Astrocyte (in vitro differentiated cells and primary cell): ENCODE measurements around the gene TBX4. TPM values are rescaled to one million over a fixed set of nuclear protein-coding genes. Genes with fewer than 3 reads are reported as not detected.

Experiments
- DNase-seq: peaks from one replicate; pipeline ENCODE4 v3.0.0-alpha.2; 2010; ENCODE audit warnings: low read depth
- FAIRE-seq: peaks from 2 replicates; lab custom pipeline; 2011; peaks lifted over from hg19 to GRCh38; lab: Jason Lieb, UNC
- H2AFZ ChIP-seq: 2 replicates; pipeline ENCODE4 v1.6.0; 2012; ENCODE audit warnings: low read depth, low read length, inconsistent platforms
- H3K27ac ChIP-seq: 2 replicates; pipeline ENCODE4 v1.5.1; 2011; ENCODE audit warnings: low read depth, low read length, inconsistent platforms
- H3K27me3 ChIP-seq: 2 replicates; pipeline ENCODE4 v1.6.0; 2011; ENCODE audit warnings: low read length, inconsistent platforms; ENCODE audit not compliant: insufficient read depth
- H3K36me3 ChIP-seq: 2 replicates; pipeline ENCODE4 v1.5.1; 2011; ENCODE audit warnings: low read length, inconsistent platforms; ENCODE audit not compliant: insufficient read depth
- H3K4me1 ChIP-seq: 2 replicates; pipeline ENCODE4 v1.5.1; 2011; ENCODE audit warnings: low read length, inconsistent platforms; ENCODE audit not compliant: insufficient read depth
- H3K4me2 ChIP-seq: 2 replicates; pipeline ENCODE4 v1.6.0; 2012; ENCODE audit warnings: low read length, inconsistent platforms
- H3K4me3 ChIP-seq: 2 replicates; pipeline ENCODE4 v1.5.1; 2011; ENCODE audit warnings: low read depth, mild to moderate bottlenecking, low read length, inconsistent platforms; ENCODE audit not compliant: insufficient read depth
- H3K79me2 ChIP-seq: 2 replicates; pipeline ENCODE4 v1.6.0; 2012; ENCODE audit warnings: mild to moderate bottlenecking, low read length, inconsistent platforms; ENCODE audit not compliant: insufficient read depth
- H3K9ac ChIP-seq: 2 replicates; pipeline ENCODE4 v1.6.0; 2012; ENCODE audit warnings: mild to moderate bottlenecking, low read length, inconsistent platforms
- H3K9me3 ChIP-seq: 2 replicates; pipeline ENCODE4 v1.5.1; 2012; ENCODE audit warnings: low read depth, mild to moderate bottlenecking, low read length, inconsistent platforms; ENCODE audit not compliant: insufficient read depth
- H4K20me1 ChIP-seq: 2 replicates; pipeline ENCODE4 v1.6.0; 2012; ENCODE audit warnings: low read length, inconsistent platforms; ENCODE audit not compliant: insufficient read depth
- H3K27ac Mint-ChIP-seq: one replicate; pipeline ENCODE4 v1.8.0; 2021; ENCODE audit warnings: mild to moderate bottlenecking, mixed read lengths; ENCODE audit not compliant: unreplicated experiment
- H3K27me3 Mint-ChIP-seq: one replicate; pipeline ENCODE4 v1.8.0; 2021; ENCODE audit warnings: low read depth, mixed read lengths; ENCODE audit not compliant: unreplicated experiment
- H3K36me3 Mint-ChIP-seq: one replicate; pipeline ENCODE4 v1.8.0; 2021; ENCODE audit warnings: low read depth, mixed read lengths; ENCODE audit not compliant: unreplicated experiment
- H3K4me1 Mint-ChIP-seq: one replicate; pipeline ENCODE4 v1.8.0; 2021; ENCODE audit warnings: low read depth, mixed read lengths; ENCODE audit not compliant: unreplicated experiment
- H3K4me3 Mint-ChIP-seq: one replicate; pipeline ENCODE4 v1.8.0; 2021; ENCODE audit warnings: mild to moderate bottlenecking, moderate library complexity, mixed read lengths; ENCODE audit not compliant: unreplicated experiment
- H3K9me3 Mint-ChIP-seq: one replicate; pipeline ENCODE4 v1.8.0; 2021; ENCODE audit warnings: mild to moderate bottlenecking, mixed read lengths; ENCODE audit not compliant: unreplicated experiment
- EZH2 ChIP-seq: IDR thresholded peaks from 2 replicates; pipeline ENCODE4 v1.6.1; 2012; ENCODE audit warnings: mild to moderate bottlenecking, low read length, inconsistent platforms; ENCODE audit not compliant: insufficient read depth
- total RNA-seq: library from RNA; stranded (reverse); gene quantifications from 2 replicates; pipeline ENCODE4 v1.2.1, GENCODE V29; 2021
- TF ChIP-seq, protein P1 (sequence below): IDR thresholded peaks from 2 replicates; pipeline ENCODE4 v1.5.1; 2011; ENCODE audit warnings: low read depth, mild to moderate bottlenecking, inconsistent platforms, low read length, moderate library complexity; ENCODE audit not compliant: insufficient read depth

TBX4 gene
- total RNA-seq, 1 donor from 2014 or later: 0.14 TPM

DNA sequence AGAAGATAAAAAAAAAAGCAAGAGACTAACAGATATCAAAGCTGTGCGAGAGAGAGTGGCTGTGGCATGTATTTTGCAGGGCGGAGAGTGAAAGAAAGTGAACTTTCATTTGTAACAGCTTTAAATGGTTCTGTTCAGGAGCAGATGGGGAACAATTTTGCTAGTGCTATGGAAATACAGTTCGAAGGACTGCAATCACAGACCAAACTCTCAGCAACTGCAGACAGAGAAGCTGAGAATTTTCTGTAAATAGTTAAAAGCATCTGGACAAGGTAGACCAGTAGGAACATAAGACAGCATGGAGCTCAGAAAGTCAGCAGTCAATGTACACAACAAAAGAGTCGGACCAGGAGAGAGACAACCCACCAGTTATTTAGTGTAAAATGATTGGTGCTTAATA lies 62.3 kb downstream of the TBX4 start:
- H3K4me3 ChIP-seq: no peak overlapping the region
- TF ChIP-seq EZH2: no peak
- TF ChIP-seq, protein P1, sequence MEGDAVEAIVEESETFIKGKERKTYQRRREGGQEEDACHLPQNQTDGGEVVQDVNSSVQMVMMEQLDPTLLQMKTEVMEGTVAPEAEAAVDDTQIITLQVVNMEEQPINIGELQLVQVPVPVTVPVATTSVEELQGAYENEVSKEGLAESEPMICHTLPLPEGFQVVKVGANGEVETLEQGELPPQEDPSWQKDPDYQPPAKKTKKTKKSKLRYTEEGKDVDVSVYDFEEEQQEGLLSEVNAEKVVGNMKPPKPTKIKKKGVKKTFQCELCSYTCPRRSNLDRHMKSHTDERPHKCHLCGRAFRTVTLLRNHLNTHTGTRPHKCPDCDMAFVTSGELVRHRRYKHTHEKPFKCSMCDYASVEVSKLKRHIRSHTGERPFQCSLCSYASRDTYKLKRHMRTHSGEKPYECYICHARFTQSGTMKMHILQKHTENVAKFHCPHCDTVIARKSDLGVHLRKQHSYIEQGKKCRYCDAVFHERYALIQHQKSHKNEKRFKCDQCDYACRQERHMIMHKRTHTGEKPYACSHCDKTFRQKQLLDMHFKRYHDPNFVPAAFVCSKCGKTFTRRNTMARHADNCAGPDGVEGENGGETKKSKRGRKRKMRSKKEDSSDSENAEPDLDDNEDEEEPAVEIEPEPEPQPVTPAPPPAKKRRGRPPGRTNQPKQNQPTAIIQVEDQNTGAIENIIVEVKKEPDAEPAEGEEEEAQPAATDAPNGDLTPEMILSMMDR: no peak
- Mint-ChIP-seq H3K4me3 (no peak overlapping the region), H3K27me3 (peaks cover 11% of the 10 kb centered on the region), H3K4me1 (peaks cover 2% of the 10 kb centered on the region), H3K36me3 (no peaks in the 10 kb centered on the region), H3K27ac (no peak overlapping the region), H3K9me3 (no peaks in the 10 kb centered on the region)
- no peaks in the 10 kb centered on the region for H4K20me1 ChIP-seq
- H3K36me3 ChIP-seq: no peaks in the 10 kb centered on the region
- H2AFZ ChIP-seq: no peak overlapping the region
- H3K9me3 ChIP-seq: no peaks in the 10 kb centered on the region
- H3K27me3 ChIP-seq: peaks cover 27% of the 10 kb centered on the region
- no peak overlapping the region for H3K27ac ChIP-seq
- no peaks in the 10 kb centered on the region for H3K79me2 ChIP-seq
- no peak for FAIRE-seq
- no peak overlapping the region for H3K4me2 ChIP-seq
- DNase-seq: no peak
- no peak overlapping the region for H3K9ac ChIP-seq
- no peaks in the 10 kb centered on the region for H3K4me1 ChIP-seq

- no peak overlapping the region for H3K4me2 ChIP-seq
- H2AFZ ChIP-seq: no peak overlapping the region
- H3K36me3 ChIP-seq: no peaks in the 10 kb centered on the region
- H3K4me1 ChIP-seq: no peaks in the 10 kb centered on the region
- no peak overlapping the region for H3K9ac ChIP-seq
- Mint-ChIP-seq H3K4me3 (no peak overlapping the region), H3K27ac (no peak overlapping the region), H3K4me1 (no peaks in the 10 kb centered on the region), H3K9me3 (no peaks in the 10 kb centered on the region), H3K27me3 (peaks cover 6% of the 10 kb centered on the region), H3K36me3 (no peaks in the 10 kb centered on the region)
- FAIRE-seq: no peak
- no peaks in the 10 kb centered on the region for H3K79me2 ChIP-seq
- no peaks in the 10 kb centered on the region for H3K9me3 ChIP-seq
- H3K27me3 ChIP-seq: peaks cover 19% of the 10 kb centered on the region
- no peaks in the 10 kb centered on the region for H4K20me1 ChIP-seq
- H3K4me3 ChIP-seq: no peak overlapping the region
- no peak for DNase-seq
- no peak overlapping the region for H3K27ac ChIP-seq
- TF ChIP-seq, protein P1: no peak
- no peak for TF ChIP-seq EZH2
These were observed 65.0 kb downstream of the TBX4 start for GRCh38 chr17:61517265-61517664.

DNA sequence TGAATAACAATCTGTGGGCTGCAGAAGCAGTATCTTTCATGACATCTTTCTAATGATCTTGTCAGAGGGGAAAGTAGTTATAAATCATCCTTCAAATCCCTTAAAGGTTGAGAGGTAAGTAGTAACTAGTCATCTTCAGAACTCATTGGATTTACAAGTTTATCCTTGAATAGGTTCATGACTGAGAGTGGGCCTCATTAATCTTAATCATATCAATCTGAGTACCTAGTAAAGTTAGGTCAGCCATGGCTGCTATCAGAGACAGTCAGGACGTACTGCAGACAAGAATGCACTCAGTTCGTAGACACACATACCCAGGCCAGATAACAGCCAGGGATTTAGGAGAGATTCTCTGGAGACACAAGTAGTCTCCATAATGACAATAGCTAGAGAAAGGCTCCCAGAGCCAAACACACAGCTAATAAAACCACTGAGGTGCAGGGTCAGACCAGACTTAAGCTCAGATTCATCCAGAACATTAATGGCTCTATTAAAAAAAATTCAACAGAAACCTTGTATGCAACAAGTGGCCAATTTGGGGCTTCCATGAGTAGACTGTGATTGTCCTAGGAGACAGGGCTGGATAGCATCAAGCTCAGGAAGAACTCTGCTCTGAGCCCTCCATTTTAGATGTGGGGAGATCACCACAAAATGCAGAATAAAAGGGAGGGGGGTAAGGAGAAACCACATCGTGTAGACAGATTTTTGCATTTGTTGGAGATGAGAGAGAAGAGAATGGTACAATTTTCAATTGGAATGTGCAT lies 65.8 kb downstream of the TBX4 start:
- peaks cover 19% of the 10 kb centered on the region for H3K27me3 ChIP-seq
- no peaks in the 10 kb centered on the region for H3K4me1 ChIP-seq
- Mint-ChIP-seq H3K27ac (no peak overlapping the region), H3K4me3 (no peak overlapping the region), H3K4me1 (no peaks in the 10 kb centered on the region), H3K9me3 (no peaks in the 10 kb centered on the region), H3K27me3 (peaks cover 6% of the 10 kb centered on the region), H3K36me3 (no peaks in the 10 kb centered on the region)
- no peaks in the 10 kb centered on the region for H3K36me3 ChIP-seq
- no peaks in the 10 kb centered on the region for H3K9me3 ChIP-seq
- DNase-seq: no peak
- no peak overlapping the region for H3K27ac ChIP-seq
- no peak for FAIRE-seq
- no peak overlapping the region for H2AFZ ChIP-seq
- H3K9ac ChIP-seq: no peak overlapping the region
- no peaks in the 10 kb centered on the region for H4K20me1 ChIP-seq
- no peaks in the 10 kb centered on the region for H3K79me2 ChIP-seq
- no peak overlapping the region for H3K4me3 ChIP-seq
- no peak for TF ChIP-seq EZH2
- TF ChIP-seq, protein P1: no peak
- H3K4me2 ChIP-seq: no peak overlapping the region
